A673 (cell line): ENCODE results near the gene FAM47E. TPM values are rescaled to one million over a fixed set of nuclear protein-coding genes. Genes with fewer than 3 reads are reported as not detected.

Experiments used
- BruUV-seq: library from RNA; stranded (reverse); fragments of 400-500 nt; replicated peaks from 2 replicates; lab custom pipeline; 2021; lab: Mats Ljungman, UMichigan
- CTCF ChIA-PET: fragments of 300-600 bp; sonication (Branson Sonifier 250); formaldehyde crosslinking; loops from one replicate; lab custom pipeline; 2022; ENCODE audit warnings: antibody characterized with exemption; lab: Charles Lee
- POLR2A ChIA-PET: fragments of 300-600 bp; sonication (Branson Sonifier 250); formaldehyde crosslinking; loops from one replicate; lab custom pipeline; 2022; ENCODE audit warnings: antibody characterized with exemption; ENCODE audit not compliant: low non-redundant PET; lab: Charles Lee
- DNase-seq: peaks from one replicate; pipeline ENCODE4 v3.0.0-alpha.2; 2015; ENCODE audit warnings: low spot score
- H3K27ac ChIP-seq: fragments of 200-600 bp; sonication (generic); 2 replicates; pipeline ENCODE4 v1.5.1; 2016; ENCODE audit warnings: mixed run types, low read depth, mild to moderate bottlenecking, mixed read lengths, antibody characterized with exemption, low read length; ENCODE audit not compliant: poor library complexity, severe bottlenecking
- H3K27me3 ChIP-seq: fragments of 200-600 bp; sonication (generic); replicated peaks from 2 replicates; pipeline ENCODE4 v1.6.1; 2017; ENCODE audit warnings: mixed run types, low read depth, mild to moderate bottlenecking, mixed read lengths, antibody characterized with exemption, low read length; ENCODE audit not compliant: insufficient read depth, poor library complexity
- H3K36me3 ChIP-seq: fragments of 200-600 bp; sonication (generic); 2 replicates; pipeline ENCODE4 v1.6.1; 2016; ENCODE audit warnings: mixed run types, mild to moderate bottlenecking, mixed read lengths, antibody characterized with exemption, low read length; ENCODE audit not compliant: insufficient read depth, poor library complexity, severe bottlenecking
- H3K4me1 ChIP-seq: fragments of 200-600 bp; sonication (generic); 2 replicates; pipeline ENCODE4 v1.6.1; 2017; ENCODE audit warnings: mixed run types, mild to moderate bottlenecking, mixed read lengths, antibody characterized with exemption, low read length; ENCODE audit not compliant: insufficient read depth, poor library complexity, severe bottlenecking
- H3K4me3 ChIP-seq: fragments of 200-600 bp; sonication (generic); 2 replicates; pipeline ENCODE4 v1.5.1; 2016; ENCODE audit warnings: low read depth, mixed run types, mild to moderate bottlenecking, mixed read lengths, low read length; ENCODE audit not compliant: poor library complexity, severe bottlenecking
- H3K9me3 ChIP-seq: fragments of 200-600 bp; sonication (generic); 2 replicates; pipeline ENCODE4 v1.6.1; 2016; ENCODE audit warnings: mixed run types, low read depth, mild to moderate bottlenecking, mixed read lengths, antibody characterized with exemption, low read length; ENCODE audit not compliant: poor library complexity, severe bottlenecking
- EZH2 ChIP-seq: fragments of 200-600 bp; sonication (generic); IDR thresholded peaks from 2 replicates; pipeline ENCODE4 v1.6.1; 2017; ENCODE audit warnings: borderline replicate concordance, low read depth, mild to moderate bottlenecking, mixed read lengths, antibody characterized with exemption, low read length; ENCODE audit not compliant: poor library complexity, severe bottlenecking
- intact Hi-C: fragments of 100-400 bp; cut with micrococcal nuclease; formaldehyde crosslinking; loops from one replicate; pipeline ENCODE4 v1.10.0; 2022; ENCODE audit not compliant: unreplicated experiment
- total RNA-seq: library from RNA; stranded (reverse); gene quantifications from 2 replicates; pipeline ENCODE4 v1.2.3, GENCODE V29; 2021
- TF ChIP-seq, protein P1 (sequence below): fragments of 300-800, 200-600 bp; sonication (generic); conservative IDR thresholded peaks from 2 replicates; pipeline ENCODE4 v1.5.1; 2017; ENCODE audit warnings: low read depth, mild to moderate bottlenecking, antibody characterized with exemption, low read length, moderate library complexity, mixed read lengths

The FAM47E gene
- total RNA-seq, 1 experiment from 2014 or later, result 0.21 TPM

DNA sequence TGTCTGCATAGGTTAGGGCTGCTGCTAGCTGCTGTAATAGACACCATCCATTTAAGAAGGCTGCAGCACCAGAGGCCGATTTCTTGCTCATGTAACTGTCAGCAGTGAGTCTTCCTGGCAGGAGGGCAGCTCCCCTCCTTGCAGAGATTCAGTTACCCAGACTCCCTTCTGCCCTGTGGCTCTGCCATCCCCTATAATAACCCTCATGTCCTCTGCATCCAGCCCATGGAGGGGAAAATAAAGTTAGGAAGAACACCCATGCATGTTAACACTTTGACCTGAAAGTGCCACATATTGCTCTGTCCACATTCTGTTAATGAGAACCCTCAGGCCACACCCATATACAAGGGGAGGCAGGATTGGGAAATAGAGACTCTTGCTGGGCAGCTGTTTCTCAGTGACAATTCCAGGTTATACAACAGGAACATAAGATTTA, 60.4 kb downstream of the FAM47E start:
- BruUV-seq, result no TSS peak
- no peak for DNase-seq
- Histone ChIP-seq H3K9me3 (peaks cover 3% of the 10 kb centered on the region), H3K27me3 (peaks cover 1% of the 10 kb centered on the region), H3K36me3 (no peaks in the 10 kb centered on the region), H3K4me1 (no peaks in the 10 kb centered on the region), H3K4me3 (no peak overlapping the region), H3K27ac (no peak overlapping the region)
- CTCF ChIA-PET, result no interaction called here
- intact Hi-C loops, result no loop called here
- TF ChIP-seq EZH2, result no peak
- TF ChIP-seq, protein P1, sequence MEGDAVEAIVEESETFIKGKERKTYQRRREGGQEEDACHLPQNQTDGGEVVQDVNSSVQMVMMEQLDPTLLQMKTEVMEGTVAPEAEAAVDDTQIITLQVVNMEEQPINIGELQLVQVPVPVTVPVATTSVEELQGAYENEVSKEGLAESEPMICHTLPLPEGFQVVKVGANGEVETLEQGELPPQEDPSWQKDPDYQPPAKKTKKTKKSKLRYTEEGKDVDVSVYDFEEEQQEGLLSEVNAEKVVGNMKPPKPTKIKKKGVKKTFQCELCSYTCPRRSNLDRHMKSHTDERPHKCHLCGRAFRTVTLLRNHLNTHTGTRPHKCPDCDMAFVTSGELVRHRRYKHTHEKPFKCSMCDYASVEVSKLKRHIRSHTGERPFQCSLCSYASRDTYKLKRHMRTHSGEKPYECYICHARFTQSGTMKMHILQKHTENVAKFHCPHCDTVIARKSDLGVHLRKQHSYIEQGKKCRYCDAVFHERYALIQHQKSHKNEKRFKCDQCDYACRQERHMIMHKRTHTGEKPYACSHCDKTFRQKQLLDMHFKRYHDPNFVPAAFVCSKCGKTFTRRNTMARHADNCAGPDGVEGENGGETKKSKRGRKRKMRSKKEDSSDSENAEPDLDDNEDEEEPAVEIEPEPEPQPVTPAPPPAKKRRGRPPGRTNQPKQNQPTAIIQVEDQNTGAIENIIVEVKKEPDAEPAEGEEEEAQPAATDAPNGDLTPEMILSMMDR, result no peak
- POLR2A ChIA-PET, result no interaction called here

DNA sequence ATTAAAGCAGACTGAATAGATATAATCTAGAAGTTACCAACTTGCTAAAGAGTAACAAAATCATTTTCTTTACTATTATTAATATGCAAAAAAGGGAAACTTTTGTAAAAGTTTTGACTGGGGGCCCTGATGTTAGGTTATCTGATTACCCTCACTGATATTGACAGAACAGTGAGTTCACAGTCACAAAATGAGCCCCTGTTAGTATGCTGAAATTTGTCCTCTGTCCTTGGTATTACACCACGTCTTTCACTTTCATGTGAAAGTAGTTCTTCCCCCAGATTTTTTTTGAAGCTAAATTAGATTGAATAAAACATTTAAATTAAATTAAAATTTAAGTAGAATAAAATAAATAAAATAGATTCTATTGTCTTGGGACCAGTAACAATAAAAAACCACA, 60.9 kb downstream of the FAM47E start:
- H3K27ac ChIP-seq, result no peak overlapping the region
- no peak for DNase-seq
- H3K36me3 ChIP-seq, result no peaks in the 10 kb centered on the region
- H3K4me1 ChIP-seq, result no peaks in the 10 kb centered on the region
- no TSS peak for BruUV-seq
- H3K4me3 ChIP-seq, result no peak overlapping the region
- H3K9me3 ChIP-seq, result peaks cover 3% of the 10 kb centered on the region
- intact Hi-C loops, result no loop called here
- TF ChIP-seq EZH2, result no peak
- TF ChIP-seq, protein P1, result no peak
- CTCF ChIA-PET, result no interaction called here
- H3K27me3 ChIP-seq, result no peaks in the 10 kb centered on the region
- POLR2A ChIA-PET, result no interaction called here

DNA sequence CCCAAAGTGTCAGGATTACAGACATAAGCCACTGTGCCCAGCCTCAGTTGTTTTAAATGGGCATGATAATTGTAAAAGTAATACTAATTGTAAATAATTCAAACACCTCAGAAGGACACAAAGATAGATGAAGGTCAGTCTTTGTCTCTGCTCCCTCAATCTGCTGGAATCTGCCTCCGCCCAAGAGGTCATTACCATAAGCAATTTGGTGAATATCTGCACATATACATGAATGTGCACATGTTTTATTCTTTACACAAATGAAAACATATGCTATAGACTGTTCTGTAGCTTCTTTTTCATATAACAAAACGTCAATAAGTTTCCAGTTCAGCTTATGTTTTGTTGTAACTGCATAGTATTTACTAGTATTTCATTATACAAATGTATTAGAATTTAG, 62.0 kb downstream of the FAM47E start:
- ChIA-PET CTCF (no interaction called here), POLR2A (no interaction called here)
- H3K9me3 ChIP-seq, result peaks cover 3% of the 10 kb centered on the region
- H3K4me1 ChIP-seq, result no peaks in the 10 kb centered on the region
- no peak for DNase-seq
- H3K36me3 ChIP-seq, result no peaks in the 10 kb centered on the region
- no peaks in the 10 kb centered on the region for H3K27me3 ChIP-seq
- no peak overlapping the region for H3K4me3 ChIP-seq
- no peak for TF ChIP-seq EZH2
- BruUV-seq, result no TSS peak
- no peak overlapping the region for H3K27ac ChIP-seq
- intact Hi-C loops, result no loop called here

DNA sequence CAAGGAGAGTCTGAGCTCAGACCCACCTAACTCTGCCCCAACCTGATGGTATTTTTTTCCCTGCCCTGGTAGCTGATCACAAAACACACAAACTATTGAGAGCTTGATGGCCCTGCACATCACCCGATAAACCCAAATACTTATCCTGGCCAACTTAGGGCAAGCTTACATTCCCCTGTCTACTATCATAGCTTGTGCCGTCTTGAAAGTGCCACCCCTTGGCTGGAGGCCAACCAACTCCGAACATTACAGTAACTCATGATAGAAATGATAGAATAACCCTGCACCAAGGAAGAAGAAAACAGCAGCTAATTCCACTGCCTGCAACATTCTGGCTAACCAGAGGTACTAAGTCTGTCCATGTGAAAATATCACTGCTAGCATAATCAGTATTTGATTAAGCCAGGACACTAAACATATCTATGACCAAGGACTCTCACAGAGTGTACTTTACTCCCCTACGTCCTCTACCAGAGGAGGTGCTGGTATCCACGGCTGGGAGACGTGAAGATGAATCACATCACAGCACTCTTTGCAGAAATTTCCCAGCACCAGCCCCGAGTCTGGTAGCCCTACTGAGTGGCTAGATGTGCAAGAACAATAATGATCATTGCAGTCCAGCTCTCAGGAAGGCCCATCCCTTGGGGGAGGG, 63.9 kb downstream of the FAM47E start:
- BruUV-seq, result no TSS peak
- H3K27me3 ChIP-seq, result no peaks in the 10 kb centered on the region
- peaks cover 3% of the 10 kb centered on the region for H3K9me3 ChIP-seq
- DNase-seq, result no peak
- intact Hi-C loops, result no loop called here
- H3K27ac ChIP-seq, result no peak overlapping the region
- CTCF ChIA-PET, result no interaction called here
- POLR2A ChIA-PET, result no interaction called here
- H3K4me3 ChIP-seq, result no peak overlapping the region
- H3K4me1 ChIP-seq, result no peaks in the 10 kb centered on the region
- H3K36me3 ChIP-seq, result no peaks in the 10 kb centered on the region
- TF ChIP-seq, protein P1, result no peak
- TF ChIP-seq EZH2, result no peak
